ENCODE results near the gene GABRD.

- TF ChIP-seq CTCF (IDR thresholded peaks at IDR 0.05) (no peak), POLR2A (IDR thresholded peaks at IDR 0.05) (no peak)
These were observed 41.4 kb downstream of the GABRD start for GRCh38 chr1:2060535-2060934.

Data from right lobe of liver (tissue), 4 donors.